A549 treated with Hydrocortisone at 1 μM for 4 hours (cell line): Measurements from ENCODE around the gene PARS2. TPM values are rescaled to one million over a fixed set of nuclear protein-coding genes. Genes with fewer than 3 reads are reported as not detected.

Experiments
- total RNA-seq: library from RNA; stranded (reverse); fragments of 200-300 nt; extraction: Qiagen RNA extraction; gene quantifications from 5 replicates; pipeline ENCODE4 v1.2.3, GENCODE V29; 2022

PARS2 gene
- 4.2 to 5.1 TPM (median 4.6 TPM) in 5 replicates for total RNA-seq

GRCh38 chr1:54764133-54764921, at the start of gene PARS2:
TSS of gene PARS2 (minus strand) at chr1:54764523. CDS start at chr1:54759161, 5,362 bp downstream.

GRCh38 chr1:54800899-54801759, 36.8 kb upstream of the PARS2 start, which contains the start of gene TTC22:
TSS of gene TTC22 (minus strand) at chr1:54801323. CDS start at chr1:54801163, 160 bp downstream.

GRCh38 chr1:54715493-54716298, 48.6 kb downstream of the PARS2 start, which contains the start of gene TTC4:
TSS of gene TTC4 (plus strand) at chr1:54715861. CDS start at chr1:54715909, 48 bp downstream.

Other genes with a start within 250 kb of the PARS2 start
- 2.0 to 2.4 TPM (median 2.1 TPM) in 5 replicates for gene ACOT11, start 216.3 kb downstream of the PARS2 start, total RNA-seq
- 0.15 to 0.29 TPM (median 0.24 TPM) in 5 replicates for gene FAM151A, start 141.0 kb downstream of the PARS2 start, total RNA-seq
- not detected in 5 replicates for gene MROH7, start 122.7 kb downstream of the PARS2 start, total RNA-seq
- gene TTC4, start 48.7 kb downstream of the PARS2 start, total RNA-seq, result 24.5 to 36.5 TPM (median 27.8 TPM) in 5 replicates
- gene TTC22, start 36.8 kb upstream of the PARS2 start, total RNA-seq, result not detected in 5 replicates
- 46.8 to 50.3 TPM (median 47.0 TPM) in 5 replicates for gene DHCR24, start 122.7 kb upstream of the PARS2 start, total RNA-seq
- 0.56 to 1.1 TPM (median 0.87 TPM) in 5 replicates for gene TMEM61, start 216.1 kb upstream of the PARS2 start, total RNA-seq
- gene BSND, start 234.4 kb upstream of the PARS2 start, total RNA-seq, result 0.01 TPM in 1 of 5 replicates, not detected in the others